GM21528 (cell line): ENCODE results near the gene HSPA5.
"Not testable (repeated sequence)": the region's sequence is repeated elsewhere in the genome, so short reads cannot be mapped to it uniquely, and the experiment has no call there.

Experiments used
- ATAC-seq: cut with Tn5 transposase; IDR thresholded peaks from one replicate; pipeline ENCODE4 v1.9.1; 2021; ENCODE audit warnings: mild to moderate bottlenecking, moderate library complexity; ENCODE audit not compliant: unreplicated experiment, low FRiP score

Gene HSPA5

DNA sequence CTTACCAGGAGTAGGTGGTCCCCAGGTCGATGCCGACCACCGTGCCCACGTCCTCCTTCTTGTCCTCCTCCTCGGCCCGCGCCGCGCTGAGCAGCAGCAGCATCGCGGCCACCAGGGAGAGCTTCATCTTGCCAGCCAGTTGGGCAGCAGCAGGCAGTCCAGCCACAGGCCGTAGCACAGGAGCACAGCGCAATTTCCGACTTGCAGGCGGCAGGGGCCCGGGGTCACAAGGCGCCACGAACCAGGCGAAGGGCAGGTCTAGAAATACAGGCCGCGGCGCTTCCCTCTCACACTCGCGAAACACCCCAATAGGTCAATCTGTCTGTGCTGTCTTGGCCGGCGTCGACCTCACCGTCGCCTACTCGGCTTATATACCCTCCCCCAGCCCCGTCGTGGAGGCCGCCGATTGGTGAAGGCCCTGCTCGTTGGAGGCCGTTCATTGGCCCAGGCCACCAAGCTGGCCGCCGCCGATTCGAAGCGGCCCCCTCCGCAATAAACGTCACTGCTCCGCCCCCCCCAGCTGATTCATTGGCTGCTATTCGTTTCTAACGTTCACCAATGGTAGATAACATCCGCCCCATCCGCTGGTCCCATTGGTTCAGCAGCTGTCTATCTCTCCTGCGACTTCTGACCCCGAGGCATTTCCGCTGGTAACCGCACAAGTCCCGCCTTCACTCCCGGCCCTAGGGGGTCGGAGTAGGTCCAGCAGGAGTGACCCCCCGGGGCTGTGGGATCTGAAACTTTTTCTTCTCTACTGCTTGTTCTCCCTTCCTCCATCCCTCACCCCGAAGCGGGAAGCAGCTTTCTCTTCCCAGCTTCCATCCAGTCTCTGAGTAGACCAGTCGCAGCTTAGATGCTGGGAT, at the start of gene HSPA5:
HSPA5 (minus strand) TSS at position 344 of the 863 bp plus-strand sequence; CDS start at position 127, 217 bp downstream.
- peak; percentile 87 for ATAC-seq

DNA sequence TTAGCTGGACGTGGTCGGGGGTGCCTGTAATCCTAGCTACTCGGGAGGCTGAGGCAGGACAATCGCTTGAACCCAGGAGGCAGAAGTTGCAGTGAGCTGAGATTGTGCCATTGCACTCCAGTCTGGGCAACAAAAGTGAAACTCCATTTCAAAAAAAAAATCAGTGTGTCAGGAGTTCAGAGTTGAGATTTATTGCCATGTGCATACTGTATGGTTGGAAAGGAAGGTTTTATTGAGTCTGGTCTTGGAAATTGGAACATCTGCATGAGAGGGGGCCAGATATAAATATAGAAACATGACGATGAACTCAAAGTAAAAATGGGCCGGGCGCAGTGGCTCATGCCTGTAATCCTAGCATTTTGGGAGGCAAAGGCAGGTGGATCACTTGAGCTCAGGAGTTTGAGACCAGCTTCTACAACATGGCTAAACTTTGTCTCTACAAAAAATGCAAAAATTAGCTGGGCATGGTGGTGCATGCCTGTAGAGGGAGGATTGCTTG, 45.8 kb upstream of the HSPA5 start:
- not testable (repeated sequence) for ATAC-seq

DNA sequence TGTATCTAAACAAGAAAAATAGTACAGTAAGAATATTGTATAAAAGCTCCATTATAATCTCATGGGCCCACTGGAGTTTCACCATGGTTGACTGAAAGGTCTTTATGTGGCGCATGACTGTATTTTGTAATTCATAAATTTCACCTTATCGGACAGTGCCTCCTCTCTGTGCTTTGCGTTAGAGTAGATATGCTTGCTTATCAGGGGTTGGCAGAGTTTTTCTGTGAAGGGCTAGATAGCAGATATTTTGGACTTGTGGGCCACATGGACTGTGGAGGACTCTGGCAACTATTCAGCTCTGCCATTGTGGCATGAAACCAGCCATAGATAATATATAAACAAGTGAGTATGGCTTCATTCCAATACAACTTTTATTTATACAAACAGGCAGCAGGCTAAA, 43.7 kb upstream of the HSPA5 start:
- no peak for ATAC-seq

DNA sequence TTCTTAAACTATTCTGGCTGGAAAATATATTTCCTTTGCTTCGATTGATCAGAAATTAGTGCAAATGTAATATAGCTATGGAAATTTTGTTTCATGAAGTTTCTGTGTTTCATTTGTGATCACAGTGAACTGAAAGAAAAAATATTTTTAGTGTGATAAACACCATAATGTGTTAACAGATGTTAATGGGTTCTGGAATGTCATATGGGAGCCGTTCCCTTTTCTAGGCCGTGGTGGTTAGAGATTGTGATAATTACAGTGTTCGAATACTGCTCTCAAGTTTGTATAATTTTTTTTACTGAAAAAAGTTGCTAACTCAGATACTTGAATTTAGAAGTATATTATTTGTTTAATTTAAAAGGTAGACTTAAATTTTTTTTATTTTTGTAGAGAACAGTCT, 39.8 kb upstream of the HSPA5 start:
- ATAC-seq, result no peak

DNA sequence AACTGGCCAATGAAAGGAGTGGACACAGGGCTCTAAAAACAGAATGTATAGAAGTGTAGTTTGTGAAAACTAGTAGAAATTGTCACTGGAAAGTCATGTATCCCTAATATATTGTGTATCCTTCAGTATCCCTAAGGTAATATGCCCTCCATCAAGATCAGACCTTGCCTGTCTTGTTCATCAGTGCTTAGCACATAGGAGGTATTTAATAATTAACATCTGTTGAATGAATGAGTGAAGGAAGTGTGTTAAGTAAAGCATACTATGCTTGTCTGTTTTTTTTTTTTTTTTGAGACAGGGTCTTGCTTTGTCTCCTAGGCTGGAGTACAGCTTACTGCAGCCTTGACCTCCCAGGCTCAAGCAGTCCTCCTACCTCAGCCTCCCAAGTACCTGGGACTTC, 36.3 kb upstream of the HSPA5 start:
- ATAC-seq, result no peak

DNA sequence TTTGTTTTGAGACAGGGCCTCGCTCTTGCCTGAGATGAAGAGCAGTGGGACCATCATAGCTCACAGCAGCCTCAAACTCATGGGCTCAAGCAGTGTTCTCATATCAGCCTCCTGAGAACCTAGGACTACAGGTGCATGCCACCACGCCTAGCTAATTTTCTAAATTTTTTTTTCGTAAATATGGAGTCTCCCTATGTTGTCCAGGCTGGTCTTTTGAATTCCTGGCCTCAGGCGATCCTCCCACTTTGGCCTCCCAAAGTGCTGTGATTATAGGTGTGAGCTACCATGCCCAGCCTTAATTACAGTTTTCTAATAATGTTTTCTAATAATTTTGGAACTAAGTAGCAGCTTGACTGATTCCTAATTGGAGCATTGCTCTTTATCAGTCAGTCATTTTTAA, 35.6 kb upstream of the HSPA5 start:
- no peak for ATAC-seq

DNA sequence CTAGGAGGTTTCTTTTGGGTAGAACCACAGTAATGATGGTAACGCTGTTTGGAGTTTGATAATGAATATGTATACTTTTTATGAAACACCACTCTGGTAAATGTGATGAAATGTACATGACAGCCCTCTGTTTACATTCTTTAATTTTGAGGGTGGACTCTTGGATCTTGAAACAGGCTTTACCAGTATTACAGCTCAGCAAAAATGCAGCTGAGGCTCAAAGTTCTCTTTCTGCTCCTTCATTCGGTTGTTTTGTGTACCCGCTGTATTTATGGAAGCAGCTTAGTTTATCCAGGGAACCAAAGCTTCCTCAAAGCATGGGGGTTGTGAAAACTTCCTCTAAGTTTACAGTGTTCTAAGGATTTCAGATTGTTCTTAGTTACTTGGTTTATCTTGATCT, 31.6 kb upstream of the HSPA5 start:
- no peak for ATAC-seq

DNA sequence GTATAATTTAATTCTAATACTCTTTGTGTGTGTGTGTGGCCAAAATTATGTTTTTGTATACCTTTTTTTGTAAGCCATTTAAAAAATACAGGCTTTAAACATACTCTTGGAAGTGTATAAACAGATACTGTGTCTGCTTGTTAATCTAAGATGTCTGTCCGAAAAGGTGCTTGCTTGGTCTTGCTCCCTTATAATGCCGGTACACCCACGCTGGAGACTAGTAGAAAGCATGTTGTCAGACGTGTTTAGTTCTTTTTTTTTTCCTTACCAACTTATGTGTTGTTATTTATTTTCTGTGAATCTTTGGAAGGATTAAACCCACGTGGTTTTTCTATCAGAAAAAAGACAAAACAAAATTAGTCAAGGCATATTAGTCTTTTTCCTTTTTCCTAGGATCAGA, 29.9 kb upstream of the HSPA5 start:
- ATAC-seq, result no peak

DNA sequence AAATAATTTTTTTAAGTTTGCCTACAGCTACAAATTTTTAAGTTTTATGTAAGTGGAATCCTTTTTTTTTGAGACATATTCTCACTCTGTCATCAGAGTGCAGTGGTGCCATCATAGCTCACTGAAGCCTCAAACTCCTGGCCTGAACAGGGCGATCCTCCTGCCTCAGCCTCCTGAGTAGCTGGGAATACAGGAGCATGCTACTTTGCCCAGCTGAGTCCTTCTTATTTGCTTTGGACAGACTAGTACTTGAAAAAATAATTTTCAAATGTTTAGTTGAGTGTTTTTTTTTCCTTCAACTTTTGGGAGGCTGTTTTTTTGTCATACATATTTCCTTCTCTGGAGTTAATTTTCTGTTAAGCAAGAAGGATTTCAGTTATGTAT, 27.9 kb upstream of the HSPA5 start:
- ATAC-seq, result no peak

DNA sequence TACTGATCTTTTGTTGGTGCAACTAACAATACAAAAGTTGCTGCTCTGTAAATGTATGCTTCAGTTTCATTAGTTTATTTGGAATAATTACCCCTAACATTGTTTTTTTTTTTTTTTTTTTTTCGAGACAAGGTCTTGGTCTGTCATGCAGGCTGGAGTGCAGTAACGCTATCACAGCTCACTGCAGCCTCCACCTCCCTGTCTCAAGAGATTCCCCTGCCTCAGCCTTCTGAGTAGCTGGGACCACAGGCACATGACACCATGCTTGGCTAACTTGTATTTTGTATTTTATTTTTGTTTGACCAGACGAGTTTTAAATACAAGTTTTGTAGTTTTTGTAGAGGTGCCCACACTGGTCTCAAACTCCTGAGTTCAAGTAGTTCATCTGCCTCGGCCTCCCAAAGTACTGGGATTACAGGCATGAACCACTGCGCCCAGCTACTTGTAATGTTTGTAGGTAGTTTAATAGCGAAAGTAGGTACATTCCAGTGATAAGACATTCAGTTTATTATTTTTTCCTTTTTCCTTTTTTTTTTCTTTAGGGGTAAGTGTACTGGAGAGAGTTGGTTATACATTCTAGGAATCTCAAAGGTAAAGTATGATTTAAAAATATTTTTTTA, 27.4 kb upstream of the HSPA5 start:
- ATAC-seq, result no peak

DNA sequence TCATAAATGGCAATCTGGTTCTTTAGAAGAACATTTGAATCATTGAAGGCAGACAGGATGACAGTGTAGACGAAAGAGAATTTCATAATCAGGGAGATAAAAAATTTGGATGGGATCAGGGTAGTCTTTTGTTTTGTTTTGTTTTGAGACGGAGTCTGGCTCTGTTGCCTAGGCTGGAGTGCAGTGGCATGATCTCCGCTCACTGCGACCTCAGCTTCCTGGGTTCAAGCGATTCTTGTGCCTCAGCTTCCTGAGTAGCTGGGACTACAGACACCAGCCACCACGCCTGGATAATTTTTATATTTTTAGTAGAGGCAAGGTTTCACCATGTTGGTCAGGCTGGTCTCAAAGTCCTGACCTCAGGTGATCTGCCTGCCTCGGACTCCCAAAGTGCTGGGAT, 22.9 kb upstream of the HSPA5 start:
- not testable (repeated sequence) for ATAC-seq

DNA sequence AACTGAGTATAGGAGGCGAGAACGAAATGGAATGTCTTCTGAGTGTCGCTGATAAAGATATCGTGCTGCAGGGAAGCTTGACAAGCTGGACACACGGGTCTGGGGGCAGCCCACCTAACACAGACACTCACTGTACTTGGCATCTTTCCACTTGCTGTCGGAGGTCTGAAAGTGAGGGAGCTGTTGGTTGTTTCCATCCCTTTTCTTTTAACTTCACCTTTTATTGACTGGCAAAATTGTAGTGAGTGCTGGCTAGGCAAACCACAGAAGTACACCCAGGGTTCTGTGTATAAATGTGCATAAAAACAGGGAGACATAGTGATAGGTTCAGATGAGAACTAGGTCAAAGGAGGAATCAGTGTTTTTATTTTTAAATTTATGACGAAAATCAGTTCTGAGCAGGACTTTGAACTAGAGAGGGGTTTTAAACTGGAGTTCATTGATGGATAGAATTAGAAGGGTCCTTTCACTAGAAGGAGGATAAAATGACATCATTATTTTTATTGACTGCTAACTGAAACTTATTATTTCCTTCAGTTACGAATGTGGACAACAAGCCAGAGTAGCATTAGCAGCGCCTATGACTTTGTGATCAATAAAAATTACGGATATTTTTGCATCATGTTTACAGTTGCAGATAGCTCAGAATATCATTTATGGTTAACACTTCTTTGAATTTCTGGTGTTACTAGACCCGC, 21.3 kb upstream of the HSPA5 start:
- peak; percentile 8 for ATAC-seq

DNA sequence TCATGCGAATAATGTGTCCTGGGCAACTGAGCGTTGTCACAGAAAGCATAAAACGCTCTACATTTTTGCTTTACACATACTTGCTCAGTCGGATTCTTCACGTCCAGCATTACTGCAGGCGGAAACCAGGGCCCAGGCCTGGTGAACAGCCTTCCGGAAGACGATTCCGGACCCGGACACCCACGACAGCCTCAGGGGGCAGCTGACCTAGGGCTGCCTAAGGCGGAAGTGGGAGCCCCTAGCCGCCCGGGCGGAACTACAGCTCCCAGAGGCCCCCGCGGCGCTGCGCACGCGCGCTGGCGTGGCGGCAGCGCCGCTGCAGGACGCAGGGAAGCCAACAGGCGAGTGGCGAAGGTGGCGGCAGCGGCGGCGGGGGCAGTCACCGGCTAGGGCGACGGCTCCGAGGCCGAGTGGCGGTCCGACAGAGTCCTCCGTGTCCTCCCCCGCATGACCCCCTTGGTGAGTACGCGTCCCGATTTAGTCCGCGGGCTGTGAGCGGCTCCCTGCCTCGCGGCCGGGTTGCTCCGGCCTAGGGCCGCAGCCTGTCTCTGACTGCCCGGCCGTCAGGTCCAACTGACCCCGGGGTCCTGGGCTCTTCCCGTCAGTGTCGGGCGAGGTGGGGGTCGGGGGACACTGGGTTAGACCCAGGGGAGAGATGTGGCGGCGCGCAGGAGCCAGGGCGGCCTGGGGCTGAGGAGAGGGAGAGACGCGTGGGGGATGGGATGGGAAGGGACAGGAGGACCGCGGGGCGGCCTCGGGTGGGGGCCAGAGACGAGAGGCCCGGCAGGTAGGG, 20.6 kb upstream of the HSPA5 start, which contains the start of gene GAPVD1:
GAPVD1 (plus strand) TSS at position 326 of the 793 bp plus-strand sequence. CDS start 37,096 bp downstream, outside the sequence.
- peak; percentile 89 for ATAC-seq

DNA sequence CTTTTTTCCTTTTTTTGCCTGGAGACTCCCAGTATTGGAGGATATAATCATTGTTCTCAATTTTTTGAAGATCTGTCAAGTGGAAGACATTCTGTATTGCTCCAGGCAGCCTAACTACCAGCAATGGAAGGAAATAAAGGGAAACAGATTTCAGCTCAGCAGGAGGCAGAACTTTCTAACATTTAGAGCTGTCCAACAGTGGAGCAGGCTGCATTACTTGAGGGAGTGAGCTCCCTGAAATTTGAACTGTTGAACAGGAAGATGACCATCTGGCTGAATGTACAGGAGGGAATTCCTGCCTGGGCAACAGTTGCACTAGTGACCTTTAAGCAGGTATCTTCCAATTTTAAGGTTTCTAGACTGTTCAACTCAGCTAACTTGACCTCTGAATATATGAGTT, 19.4 kb upstream of the HSPA5 start:
- no peak for ATAC-seq

DNA sequence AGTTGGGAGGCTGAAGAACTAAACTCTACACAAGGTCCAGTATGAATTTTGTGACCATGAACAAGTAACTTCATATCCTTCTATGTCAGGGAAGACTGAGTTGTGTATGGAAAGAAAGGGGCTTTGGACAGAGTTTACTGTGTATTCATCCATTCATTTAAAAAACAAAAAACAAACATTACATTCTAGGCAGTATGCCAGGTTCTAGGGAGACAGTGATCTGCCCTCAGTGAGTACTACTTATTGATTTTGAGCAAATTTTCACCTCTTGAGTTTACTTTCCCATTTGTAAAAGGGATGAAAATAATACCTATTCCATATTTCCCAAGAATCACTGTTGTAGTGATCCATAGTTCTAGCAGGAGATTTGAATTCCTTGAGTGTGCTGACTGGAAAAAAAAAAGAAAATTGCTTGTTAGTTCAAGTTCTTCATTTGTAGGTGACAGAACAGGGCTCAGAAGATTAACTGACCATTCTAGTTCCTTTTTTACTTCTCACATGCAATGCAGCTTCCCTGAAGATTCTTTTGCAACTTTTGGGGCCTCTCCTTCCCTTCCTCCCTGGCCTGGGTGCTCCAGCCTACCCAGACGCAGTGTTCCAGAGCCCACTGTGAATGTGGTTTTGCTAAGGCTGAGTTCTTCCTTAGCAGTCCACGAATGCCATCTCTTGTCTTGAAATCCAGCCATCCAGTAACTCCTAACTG, 17.8 kb upstream of the HSPA5 start:
- ATAC-seq, result no peak

DNA sequence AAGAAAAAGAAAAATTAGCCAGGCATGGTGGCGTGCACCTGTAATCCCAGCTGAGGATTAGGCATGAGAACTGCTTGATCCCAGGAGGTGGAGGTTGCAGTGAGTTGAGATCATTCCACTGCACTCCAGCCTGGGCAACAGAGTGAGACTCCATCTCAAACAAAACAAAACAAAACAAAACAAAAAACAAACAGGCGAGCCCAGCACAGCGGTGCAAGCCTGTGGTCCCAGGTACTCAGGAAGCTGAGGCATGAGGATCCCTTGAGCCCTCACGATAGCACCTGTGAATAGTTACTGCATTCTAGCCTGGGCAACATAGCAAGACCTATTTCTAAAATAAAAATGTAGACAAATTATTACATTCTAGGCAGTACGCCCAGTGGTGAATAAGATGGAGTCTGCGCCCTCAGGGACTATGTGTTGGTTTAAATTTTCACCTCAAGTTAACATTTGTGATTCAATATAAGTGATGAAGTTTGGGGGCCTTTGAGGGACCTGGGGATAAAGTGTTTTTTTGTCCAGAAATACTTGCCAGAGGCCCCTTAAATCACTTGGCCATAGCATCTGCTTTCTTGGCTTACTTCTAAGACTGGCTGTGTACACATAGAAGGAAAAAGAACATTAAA, 17.1 kb upstream of the HSPA5 start:
- ATAC-seq, result no peak

DNA sequence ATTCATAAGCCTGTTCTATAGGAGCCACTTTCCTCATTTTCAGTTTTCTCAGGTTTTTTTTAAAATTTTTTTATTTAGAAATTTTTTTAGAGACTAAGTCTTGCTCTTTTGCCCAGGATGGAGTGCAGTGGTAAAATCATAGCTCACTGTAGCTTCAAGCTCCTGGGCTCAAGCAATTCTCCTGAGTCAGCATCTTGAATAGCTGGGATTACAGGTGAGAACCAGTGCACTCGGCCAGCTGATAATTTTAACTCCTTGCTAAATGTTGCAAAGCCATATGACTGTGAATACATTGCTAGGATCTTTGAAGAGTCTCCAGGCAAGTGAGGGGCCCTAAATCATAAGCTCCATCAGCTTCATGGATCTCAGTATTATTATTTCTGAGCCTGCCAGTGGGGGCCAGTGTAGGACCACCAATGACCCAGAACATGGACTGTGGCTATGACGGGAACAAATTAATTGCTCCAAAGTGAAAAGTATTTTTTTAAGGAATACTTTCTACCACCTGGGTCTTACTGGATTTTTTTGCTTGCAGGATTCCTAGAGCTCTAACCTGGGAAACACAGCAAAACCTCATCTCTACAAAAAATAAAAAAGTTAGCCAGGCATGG, 14.7 kb upstream of the HSPA5 start:
- no peak for ATAC-seq

DNA sequence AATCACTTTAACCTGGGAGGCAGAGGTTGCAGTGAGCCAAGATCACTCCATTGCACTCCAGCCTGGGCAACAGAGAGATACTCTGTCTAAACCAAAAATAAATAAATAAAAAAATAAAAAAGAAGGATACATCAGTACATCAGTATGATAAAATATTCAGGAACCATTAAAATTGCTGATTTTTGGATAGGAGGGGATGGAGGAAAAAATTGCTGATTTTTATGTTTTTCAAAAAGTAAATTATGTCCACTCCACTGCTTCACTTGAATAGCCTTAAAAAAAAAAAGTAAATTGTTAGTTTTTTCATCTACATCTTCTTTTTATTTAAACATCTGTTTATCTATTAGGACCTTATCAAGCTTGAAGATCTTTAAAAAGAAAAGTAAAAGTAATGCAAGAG, 13.1 kb upstream of the HSPA5 start:
- no peak for ATAC-seq

DNA sequence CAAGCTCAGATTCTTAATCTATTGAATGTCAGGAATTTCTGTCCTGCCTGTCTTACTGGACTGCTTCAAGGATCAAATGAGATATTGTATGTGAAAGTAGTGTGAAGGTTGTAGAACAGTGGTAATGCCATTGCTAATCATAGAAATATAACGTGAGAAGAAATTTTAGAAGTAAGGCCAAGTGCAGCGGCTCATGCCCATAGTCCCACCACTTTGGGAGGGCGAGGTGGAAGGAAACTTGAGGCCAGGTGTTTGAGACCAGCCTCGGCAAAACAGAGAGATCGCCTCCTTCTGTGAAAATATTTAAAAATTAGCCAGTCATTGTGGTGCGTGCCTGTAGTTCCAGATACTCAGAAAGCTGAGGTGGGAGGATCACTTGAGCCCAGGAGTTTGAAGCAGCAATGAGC, 5.1 kb upstream of the HSPA5 start:
- no peak for ATAC-seq
